ENCODE results near the gene TM7SF2.
A peak's percentile ranks its signal among the peaks of the same experiment; 100 is the strongest.

TM7SF2 gene

DNA sequence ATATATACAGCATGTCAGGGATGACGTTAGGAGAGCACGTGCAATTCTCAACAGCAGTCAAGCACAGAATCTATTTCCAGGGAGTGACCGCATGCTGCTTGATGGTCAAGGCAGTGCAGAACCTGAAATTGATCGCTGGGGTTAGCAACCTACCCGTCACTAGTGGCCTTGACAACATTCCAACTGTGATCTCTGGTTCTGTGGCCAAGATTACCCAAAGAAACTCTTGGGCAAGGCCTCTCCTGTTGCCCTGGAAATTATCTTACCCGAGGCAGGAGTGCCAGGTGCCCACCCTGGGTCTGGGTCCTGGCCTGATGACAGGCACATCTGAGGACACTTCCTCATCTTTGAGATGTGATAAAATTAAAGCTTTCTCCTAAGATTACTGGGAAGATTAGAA lies 2.2 kb downstream of the TM7SF2 start:
- no peak overlapping the region for H3K27ac ChIP-seq (ENCODE audit: low read length)
- TF ChIP-seq EZH2 (optimal IDR thresholded peaks at IDR 0.05; ENCODE audit: low read depth, low read length): no peak
- TF ChIP-seq, protein P1, sequence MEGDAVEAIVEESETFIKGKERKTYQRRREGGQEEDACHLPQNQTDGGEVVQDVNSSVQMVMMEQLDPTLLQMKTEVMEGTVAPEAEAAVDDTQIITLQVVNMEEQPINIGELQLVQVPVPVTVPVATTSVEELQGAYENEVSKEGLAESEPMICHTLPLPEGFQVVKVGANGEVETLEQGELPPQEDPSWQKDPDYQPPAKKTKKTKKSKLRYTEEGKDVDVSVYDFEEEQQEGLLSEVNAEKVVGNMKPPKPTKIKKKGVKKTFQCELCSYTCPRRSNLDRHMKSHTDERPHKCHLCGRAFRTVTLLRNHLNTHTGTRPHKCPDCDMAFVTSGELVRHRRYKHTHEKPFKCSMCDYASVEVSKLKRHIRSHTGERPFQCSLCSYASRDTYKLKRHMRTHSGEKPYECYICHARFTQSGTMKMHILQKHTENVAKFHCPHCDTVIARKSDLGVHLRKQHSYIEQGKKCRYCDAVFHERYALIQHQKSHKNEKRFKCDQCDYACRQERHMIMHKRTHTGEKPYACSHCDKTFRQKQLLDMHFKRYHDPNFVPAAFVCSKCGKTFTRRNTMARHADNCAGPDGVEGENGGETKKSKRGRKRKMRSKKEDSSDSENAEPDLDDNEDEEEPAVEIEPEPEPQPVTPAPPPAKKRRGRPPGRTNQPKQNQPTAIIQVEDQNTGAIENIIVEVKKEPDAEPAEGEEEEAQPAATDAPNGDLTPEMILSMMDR (IDR thresholded peaks at IDR 0.05; ENCODE audit: low read length): no peak
- TF ChIP-seq EZH2phosphoT487 (IDR thresholded peaks at IDR 0.05; ENCODE audit: low read length): no peak
- no peak overlapping the region for H3K4me2 ChIP-seq (ENCODE audit: low read depth, low read length)

DNA sequence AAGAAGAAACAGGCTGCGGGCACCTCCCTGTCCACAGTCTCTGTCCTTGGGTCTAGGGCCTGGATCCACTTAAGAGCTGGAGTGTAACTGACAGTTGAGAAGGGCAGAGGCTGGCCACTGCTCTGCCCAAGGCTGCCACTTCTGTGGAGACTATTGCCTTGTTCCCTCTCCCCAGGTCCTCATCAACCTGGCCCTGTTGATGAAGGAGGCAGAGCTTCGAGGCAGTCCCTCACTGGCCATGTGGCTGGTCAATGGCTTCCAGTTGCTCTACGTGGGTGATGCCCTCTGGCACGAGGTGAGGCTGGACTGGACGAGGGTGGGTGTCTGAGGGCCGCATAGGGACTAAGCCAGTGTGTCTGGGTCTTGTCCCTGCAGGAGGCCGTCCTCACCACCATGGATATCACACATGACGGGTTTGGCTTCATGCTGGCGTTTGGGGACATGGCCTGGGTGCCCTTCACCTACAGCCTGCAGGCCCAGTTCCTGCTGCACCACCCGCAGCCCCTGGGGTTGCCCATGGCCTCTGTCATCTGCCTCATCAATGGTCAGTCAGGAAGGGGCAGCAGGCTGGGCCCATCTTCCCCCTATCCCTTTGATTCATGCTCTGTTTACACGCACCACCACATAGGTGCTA lies 3.0 kb downstream of the TM7SF2 start:
- Histone ChIP-seq H3K4me2 (ENCODE audit: low read depth, low read length) (no peak overlapping the region), H3K9me2 (replicated peaks; ENCODE audit: insufficient read depth, low read length) (no peaks in the 10 kb centered on the region), H3K79me2 (ENCODE audit: low read length) (peaks cover 23% of the 10 kb centered on the region), H4K20me1 (ENCODE audit: insufficient read depth, low read length) (no peaks in the 10 kb centered on the region), H3K4me3 (ENCODE audit: low read length) (no peak overlapping the region), H3K36me3 (replicated peaks; ENCODE audit: insufficient read depth, low read length) (no peaks in the 10 kb centered on the region; the same call in 1 of the 2 replicates), H3K27ac (ENCODE audit: low read length) (no peak overlapping the region), H3F3A (ENCODE audit: insufficient read depth, low read length) (peaks cover 38% of the 10 kb centered on the region), H3K9me3 (replicated peaks; ENCODE audit: insufficient read depth, low read length) (no peaks in the 10 kb centered on the region), H2AFZ (ENCODE audit: low read length) (no peak overlapping the region), H3K27me3 (replicated peaks; ENCODE audit: insufficient read depth, low read length) (no peaks in the 10 kb centered on the region), H3K4me1 (ENCODE audit: low read length) (peaks cover 28% of the 10 kb centered on the region), H3K9ac (ENCODE audit: low read length) (no peak overlapping the region)
- no peak for DNase-seq
- no peak for TF ChIP-seq EZH2phosphoT487 (IDR thresholded peaks at IDR 0.05; ENCODE audit: low read length)
- TF ChIP-seq, protein P1 (IDR thresholded peaks at IDR 0.05; ENCODE audit: low read length): no peak
- no peak for TF ChIP-seq EZH2 (optimal IDR thresholded peaks at IDR 0.05; ENCODE audit: low read depth, low read length)

More for the DNA sequence above, 2.2 kb downstream of the TM7SF2 start:
- Histone ChIP-seq H2AFZ (ENCODE audit: low read length) (no peak overlapping the region), H3K9me2 (replicated peaks; ENCODE audit: insufficient read depth, low read length) (no peaks in the 10 kb centered on the region), H3K9ac (ENCODE audit: low read length) (no peak overlapping the region), H3K27me3 (replicated peaks; ENCODE audit: insufficient read depth, low read length) (no peaks in the 10 kb centered on the region), H3K79me2 (ENCODE audit: low read length) (peaks cover 22% of the 10 kb centered on the region), H3F3A (ENCODE audit: insufficient read depth, low read length) (peaks cover 34% of the 10 kb centered on the region), H3K4me1 (ENCODE audit: low read length) (peaks cover 27% of the 10 kb centered on the region), H3K9me3 (replicated peaks; ENCODE audit: insufficient read depth, low read length) (no peaks in the 10 kb centered on the region), H4K20me1 (ENCODE audit: insufficient read depth, low read length) (no peaks in the 10 kb centered on the region), H3K4me3 (ENCODE audit: low read length) (no peak overlapping the region), H3K36me3 (replicated peaks; ENCODE audit: insufficient read depth, low read length) (no peaks in the 10 kb centered on the region; the same call in 1 of the 2 replicates)
- no peak for DNase-seq

DNA sequence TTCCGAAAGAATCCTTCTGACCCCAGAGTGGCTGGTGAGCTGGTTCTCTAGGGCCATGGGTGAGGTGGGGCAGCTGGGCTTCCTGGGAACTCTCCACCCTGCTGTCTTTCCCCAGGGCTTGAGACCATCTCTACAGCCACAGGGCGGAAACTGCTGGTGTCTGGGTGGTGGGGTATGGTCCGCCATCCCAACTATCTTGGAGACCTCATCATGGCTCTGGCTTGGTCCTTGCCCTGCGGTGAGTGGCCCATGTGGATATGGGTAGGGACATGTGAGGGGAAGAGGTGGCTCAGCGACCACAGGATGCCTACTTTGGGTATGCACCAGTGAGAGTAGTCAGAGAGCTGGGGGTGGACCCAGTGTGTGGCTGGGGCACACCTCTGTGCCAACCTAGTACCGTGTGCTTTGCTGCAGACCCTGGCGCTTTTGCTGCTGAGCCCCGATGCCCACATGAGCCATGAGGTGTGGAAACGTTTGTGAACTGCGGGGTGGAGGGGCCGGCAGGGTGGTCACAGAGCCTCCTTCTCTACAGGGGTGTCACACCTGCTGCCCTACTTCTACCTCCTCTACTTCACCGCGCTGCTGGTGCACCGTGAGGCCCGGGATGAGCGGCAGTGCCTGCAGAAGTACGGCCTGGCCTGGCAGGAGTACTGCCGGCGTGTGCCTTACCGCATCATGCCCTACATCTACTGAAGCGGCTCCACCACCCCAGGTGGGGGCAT lies 3.9 kb downstream of the TM7SF2 start:
- no peak overlapping the region for H3K4me3 ChIP-seq (ENCODE audit: low read length)
- no peaks in the 10 kb centered on the region for H4K20me1 ChIP-seq (ENCODE audit: insufficient read depth, low read length)
- H3K27ac ChIP-seq (ENCODE audit: low read length): no peak overlapping the region
- H3F3A ChIP-seq (ENCODE audit: insufficient read depth, low read length): peaks cover 40% of the 10 kb centered on the region
- H3K36me3 ChIP-seq (replicated peaks; ENCODE audit: insufficient read depth, low read length): peaks cover 5% of the 10 kb centered on the region
- no peak overlapping the region for H3K9ac ChIP-seq (ENCODE audit: low read length)
- TF ChIP-seq, protein P1 (IDR thresholded peaks at IDR 0.05; ENCODE audit: low read length): no peak
- TF ChIP-seq EZH2 (optimal IDR thresholded peaks at IDR 0.05; ENCODE audit: low read depth, low read length) (no peak), EZH2phosphoT487 (IDR thresholded peaks at IDR 0.05; ENCODE audit: low read length) (no peak)
- no peaks in the 10 kb centered on the region for H3K9me3 ChIP-seq (replicated peaks; ENCODE audit: insufficient read depth, low read length)
- peaks cover 35% of the 10 kb centered on the region for H3K4me1 ChIP-seq (ENCODE audit: low read length)
- no peaks in the 10 kb centered on the region for H3K27me3 ChIP-seq (replicated peaks; ENCODE audit: insufficient read depth, low read length)
- no peak for DNase-seq
- H3K79me2 ChIP-seq (ENCODE audit: low read length): peaks cover 31% of the 10 kb centered on the region
- H3K4me2 ChIP-seq (ENCODE audit: low read depth, low read length): peak overlapping the region; percentile 94; the same call in 1 of the 2 replicates
- H3K9me2 ChIP-seq (replicated peaks; ENCODE audit: insufficient read depth, low read length): no peaks in the 10 kb centered on the region
- H2AFZ ChIP-seq (ENCODE audit: low read length): no peak overlapping the region

Data from MM.1S (cell line).